ENCODE results near the gene PPIL3.

PPIL3 gene

GRCh38 chr2:200860092-200860795 lies 28.6 kb downstream of the PPIL3 start:
- DNase-seq, result no peak

GRCh38 chr2:200856806-200857205 lies 32.1 kb downstream of the PPIL3 start:
- no peak for DNase-seq

GRCh38 chr2:200852605-200853004 lies 36.3 kb downstream of the PPIL3 start:
- no peak for DNase-seq

- DNase-seq, result no peak
Measured at GRCh38 chr2:200851398-200852248, 37.3 kb downstream of the PPIL3 start.

GRCh38 chr2:200850512-200851256 lies 38.2 kb downstream of the PPIL3 start:
- DNase-seq, result no peak

- no peak for DNase-seq
Measured at GRCh38 chr2:200847939-200848338, 40.9 kb downstream of the PPIL3 start.

- no peak for DNase-seq
Measured at GRCh38 chr2:200847269-200847668, 41.6 kb downstream of the PPIL3 start.

GRCh38 chr2:200845669-200846325 lies 43.1 kb downstream of the PPIL3 start:
- DNase-seq, result no peak

GRCh38 chr2:200845194-200845593 lies 43.7 kb downstream of the PPIL3 start:
- no peak for DNase-seq

GRCh38 chr2:200843993-200844948 lies 44.6 kb downstream of the PPIL3 start:
- DNase-seq, result no peak

GRCh38 chr2:200839513-200839912 lies 49.4 kb downstream of the PPIL3 start:
- DNase-seq, result no peak

- no peak for DNase-seq
Measured at GRCh38 chr2:200834701-200835100, 54.2 kb downstream of the PPIL3 start.

- no peak for DNase-seq
Measured at GRCh38 chr2:200829258-200829655, 59.6 kb downstream of the PPIL3 start.

- no peak for DNase-seq
Measured at GRCh38 chr2:200828572-200829257, 60.2 kb downstream of the PPIL3 start.

- DNase-seq, result no peak
Measured at GRCh38 chr2:200828104-200828503, 60.8 kb downstream of the PPIL3 start.

GRCh38 chr2:200821686-200822245 lies 67.1 kb downstream of the PPIL3 start:
- no peak for DNase-seq

Measured in stimulated activated CD4-positive, alpha-beta T cell treated with anti-CD3 and anti-CD28 coated beads, Interleukin-12 subunit alpha, Interleukin-12 subunit beta, amount 100 ng/mL, for 4 hours (primary cell).